Myocyte (in vitro differentiated cells): ENCODE data around the gene RAB2B. TPM values are rescaled to one million over a fixed set of nuclear protein-coding genes. Genes with fewer than 3 reads are reported as not detected.

Experiments used
- DNase-seq: peaks from one replicate; pipeline ENCODE4 v3.0.0-alpha.2; 2012; ENCODE audit warnings: low read depth
- polyA plus RNA-seq: library from polyadenylated mRNA; unstranded; fragments of >200 nt; gene quantifications from one replicate; pipeline ENCODE4 v1.2.1, GENCODE V29; 2012; ENCODE audit warnings: missing spikeins
- total RNA-seq: library from RNA; depleted of rRNA; stranded (reverse); fragments of >200 nt; gene quantifications from 2 replicates; pipeline ENCODE4 v1.2.3, GENCODE V29; 2014

The RAB2B gene
- total RNA-seq, result 21.9 and 26.4 TPM in 2 replicates
- 28.3 TPM for polyA plus RNA-seq

- peak; percentile 99 for DNase-seq
Measured at GRCh38 chr14:21476925-21477681, at the start of gene RAB2B, which contains the start of gene TOX4. Gene RAB2B (minus strand): TSS chr14:21476959. CDS start chr14:21476872, 87 bp downstream. Gene TOX4 (plus strand): TSS chr14:21477195. CDS start chr14:21477279, 84 bp downstream.

- peak; percentile 58 for DNase-seq
Measured at GRCh38 chr14:21525962-21526671, 49.4 kb upstream of the RAB2B start, which contains the start of gene SALL2. Gene SALL2 (minus strand): TSS chr14:21526346. CDS start chr14:21526127, 219 bp downstream.

GRCh38 chr14:21525571-21525961, 48.8 kb upstream of the RAB2B start:
- DNase-seq, result no peak

- DNase-seq, result no peak
Measured at GRCh38 chr14:21524575-21525490, 48.1 kb upstream of the RAB2B start.

GRCh38 chr14:21523203-21523602, 46.4 kb upstream of the RAB2B start:
- no peak for DNase-seq

- DNase-seq, result no peak
Measured at GRCh38 chr14:21521501-21521900, 44.7 kb upstream of the RAB2B start.

- no peak for DNase-seq
Measured at GRCh38 chr14:21520767-21521166, 44.0 kb upstream of the RAB2B start.

- DNase-seq, result no peak
Measured at GRCh38 chr14:21518725-21519124, 42.0 kb upstream of the RAB2B start.

- no peak for DNase-seq
Measured at GRCh38 chr14:21514341-21514740, 37.6 kb upstream of the RAB2B start.

GRCh38 chr14:21510735-21511657, 34.2 kb upstream of the RAB2B start, which contains the start of gene METTL3:
Gene METTL3 (minus strand): TSS chr14:21511340. CDS start chr14:21511223, 117 bp downstream.
- DNase-seq, result peak; percentile 100

- DNase-seq, result no peak
Measured at GRCh38 chr14:21509432-21510143, 32.8 kb upstream of the RAB2B start.

- no peak for DNase-seq
Measured at GRCh38 chr14:21506557-21506956, 29.8 kb upstream of the RAB2B start.

- no peak for DNase-seq
Measured at GRCh38 chr14:21505012-21505553, 28.3 kb upstream of the RAB2B start.

- peak; percentile 33 for DNase-seq
Measured at GRCh38 chr14:21503376-21503775, 26.6 kb upstream of the RAB2B start.

GRCh38 chr14:21501568-21501967, 24.8 kb upstream of the RAB2B start:
- no peak for DNase-seq

- peak; percentile 52 for DNase-seq
Measured at GRCh38 chr14:21498540-21499526, 22.1 kb upstream of the RAB2B start.

- DNase-seq, result no peak
Measured at GRCh38 chr14:21496453-21496852, 19.7 kb upstream of the RAB2B start.
